IMR-90 (cell line): ENCODE data around the gene ZNF609.

Experiments used
- CEBPB ChIP-seq: IDR thresholded peaks from 2 replicates; pipeline ENCODE4 v1.6.1; 2012; ENCODE audit warnings: low read depth, low read length, improper control_type of control experiment
- CTCF ChIP-seq: conservative IDR thresholded peaks from 2 replicates; pipeline ENCODE4 v1.5.1; 2012; ENCODE audit warnings: mild to moderate bottlenecking, low read depth, low read length, improper control_type of control experiment
- MAZ ChIP-seq: IDR thresholded peaks from 2 replicates; pipeline ENCODE4 v1.6.1; 2012; ENCODE audit warnings: low read depth, mild to moderate bottlenecking, low read length, improper control_type of control experiment, moderate library complexity, borderline replicate concordance
- POLR2A ChIP-seq: IDR thresholded peaks from 2 replicates; pipeline ENCODE4 v1.6.1; 2012; ENCODE audit warnings: mild to moderate bottlenecking, low read depth, low read length
- USF2 ChIP-seq: fragments of 150-350 bp; IDR thresholded peaks from 2 replicates; pipeline ENCODE4 v1.6.1; 2017; ENCODE audit warnings: mild to moderate bottlenecking, antibody characterized with exemption, low read length, low read depth

- no peak for TF ChIP-seq CTCF
- TF ChIP-seq CEBPB: no peak
- no peak for TF ChIP-seq USF2
- no peak for TF ChIP-seq POLR2A
- TF ChIP-seq MAZ: no peak
Observed at GRCh38 chr15:64696481-64696880, 236.1 kb downstream of the ZNF609 start.
